GM12878 (cell line): ENCODE measurements around the gene MAP7. TPM values are rescaled to one million over a fixed set of nuclear protein-coding genes. Genes with fewer than 3 reads are reported as not detected.

ENCODE experiments used
- ATAC-seq: fragments of 200-7000 bp; cut with Tn5 transposase; 3 replicates; pipeline ENCODE4 v1.9.1; 2020; ENCODE audit warnings: mild to moderate bottlenecking, moderate library complexity
- BruUV-seq: library from RNA; stranded (reverse); fragments of 400-500 nt; replicated peaks from 2 replicates; lab custom pipeline; 2021; lab: Mats Ljungman, UMichigan
- CTCF ChIA-PET: fragments of 300-600 bp; sonication (Branson Sonifier 250); formaldehyde crosslinking; extraction: SDS; loops from one replicate; lab custom pipeline; 2021; ENCODE audit warnings: inconsistent platforms; lab: Yijun Ruan, JAX
- POLR2A ChIA-PET: fragments of 350-600 bp; formaldehyde crosslinking; extraction: SDS; loops from one replicate; lab custom pipeline; 2021; ENCODE audit warnings: inconsistent platforms; lab: Charles Lee
- RAD21 ChIA-PET: fragments of 300-600 bp; sonication (Branson Sonifier 250); formaldehyde crosslinking; loops from one replicate; lab custom pipeline; 2023; ENCODE audit warnings: antibody characterized with exemption; ENCODE audit not compliant: unreplicated experiment; lab: Charles Lee
- SMC1A ChIA-PET: fragments of 300-600 bp; sonication (Branson Sonifier 250); formaldehyde crosslinking; loops from one replicate; lab custom pipeline; 2023; ENCODE audit not compliant: unreplicated experiment, uncharacterized antibody; lab: Charles Lee
- DNase-seq: peaks from one replicate; pipeline ENCODE4 v3.0.0-alpha.2; 2011; ENCODE audit warnings: low read depth, low spot score
- FAIRE-seq: peaks from 3 replicates; lab custom pipeline; 2011; peaks lifted over from hg19 to GRCh38; lab: Jason Lieb, UNC
- H2AFZ ChIP-seq: 2 replicates; pipeline ENCODE4 v1.6.0; 2011; ENCODE audit warnings: low read depth, low read length, control low read depth; ENCODE audit not compliant: control insufficient read depth
- H3K27ac ChIP-seq: 2 replicates; pipeline ENCODE4 v1.5.1; 2011; ENCODE audit warnings: control low read depth; ENCODE audit not compliant: control insufficient read depth, insufficient read depth
- H3K27me3 ChIP-seq, 2 experiments: replicated peaks in 1 of 2; 2 replicates each; pipeline versions ENCODE4 v1.6.0 to v1.6.1; 2011; ENCODE audit warnings: low read length in 1 of 2; ENCODE audit not compliant: control insufficient read depth in 2 of 2, insufficient read depth in 2 of 2
- H3K36me3 ChIP-seq, 2 experiments: 2 replicates each; pipeline ENCODE4 v1.5.1; 2011; ENCODE audit warnings: low read length in 1 of 2; ENCODE audit not compliant: control insufficient read depth in 2 of 2, insufficient read depth in 2 of 2
- H3K4me1 ChIP-seq: 2 replicates; pipeline ENCODE4 v1.6.1; 2011; ENCODE audit warnings: mild to moderate bottlenecking, low read length, moderate library complexity, mixed read lengths; ENCODE audit not compliant: control insufficient read depth, insufficient read depth
- H3K4me2 ChIP-seq: 2 replicates; pipeline ENCODE4 v1.6.0; 2011; ENCODE audit warnings: control low read depth; ENCODE audit not compliant: control insufficient read depth, insufficient read depth
- H3K4me3 ChIP-seq: fragments of 200-600 bp; sonication (generic); 2 replicates; pipeline ENCODE4 v1.5.1; 2016
- H3K79me2 ChIP-seq: 2 replicates; pipeline ENCODE4 v1.6.0; 2011; ENCODE audit warnings: low read length; ENCODE audit not compliant: control insufficient read depth, insufficient read depth
- H3K9ac ChIP-seq: 2 replicates; pipeline ENCODE4 v1.8.0; 2011; ENCODE audit warnings: low read length, control low read depth, mixed read lengths; ENCODE audit not compliant: control insufficient read depth, insufficient read depth
- H3K9me3 ChIP-seq: replicated peaks from 3 replicates; pipeline ENCODE4 v1.5.1; 2011; ENCODE audit warnings: mild to moderate bottlenecking, low read length; ENCODE audit not compliant: control insufficient read depth, insufficient read depth
- H4K20me1 ChIP-seq: 2 replicates; pipeline ENCODE4 v1.6.0; 2011; ENCODE audit not compliant: control insufficient read depth, insufficient read depth
- ASH2L ChIP-seq: fragments of 300-600, 200-600 bp; sonication (generic); IDR thresholded peaks from 2 replicates; pipeline ENCODE4 v1.6.1; 2017; ENCODE audit warnings: low read depth, mild to moderate bottlenecking, borderline replicate concordance
- CEBPB ChIP-seq, 2 experiments: fragments of 150-350 bp in 1 of 2; IDR thresholded peaks; 2 replicates each; pipeline ENCODE4 v1.6.1; 2012 to 2014; ENCODE audit warnings: low read depth in 2 of 2, low read length in 2 of 2, borderline replicate concordance in 1 of 2, inconsistent platforms in 1 of 2
- EP300 ChIP-seq, 2 experiments: fragments of 150-350 bp in 1 of 2; IDR thresholded peaks; 2 replicates each; pipeline ENCODE4 v1.6.1; 2011 to 2012; ENCODE audit warnings: low read depth in 2 of 2, low read length in 2 of 2, borderline replicate concordance in 1 of 2, improper control_type of control experiment in 1 of 2, inconsistent platforms in 1 of 2; ENCODE audit not compliant: control insufficient read depth in 1 of 2
- FOXK2 ChIP-seq: fragments of 450-650 bp; IDR thresholded peaks from 2 replicates; pipeline ENCODE4 v1.6.1; 2017; ENCODE audit warnings: mild to moderate bottlenecking, moderate library complexity
- NFIC ChIP-seq: IDR thresholded peaks from 2 replicates; pipeline ENCODE4 v1.6.1; 2012; ENCODE audit warnings: low read depth, mild to moderate bottlenecking, inconsistent platforms, low read length, moderate library complexity
- NR2C1 ChIP-seq: fragments of 450-650 bp; IDR thresholded peaks from 2 replicates; pipeline ENCODE4 v1.6.1; 2017; ENCODE audit warnings: antibody characterized with exemption, mild to moderate bottlenecking, moderate library complexity
- RAD21 ChIP-seq: IDR thresholded peaks from 2 replicates; pipeline ENCODE4 v1.6.1; 2011; ENCODE audit warnings: mild to moderate bottlenecking, low read depth, low read length, moderate library complexity; ENCODE audit not compliant: insufficient read depth
- RFX5 ChIP-seq: IDR thresholded peaks from 2 replicates; pipeline ENCODE4 v1.6.1; 2011; ENCODE audit warnings: low read depth, low read length, improper control_type of control experiment
- SREBF1 ChIP-seq: IDR thresholded peaks from 2 replicates; pipeline ENCODE4 v1.6.1; 2012; ENCODE audit warnings: mild to moderate bottlenecking, low read length
- STAT3 ChIP-seq: IDR thresholded peaks from 2 replicates; pipeline ENCODE4 v1.6.1; 2011; ENCODE audit warnings: low read depth, low read length, improper control_type of control experiment
- TARDBP ChIP-seq: IDR thresholded peaks from 2 replicates; pipeline ENCODE4 v1.6.1; 2016; ENCODE audit warnings: borderline replicate concordance
- ZNF24 ChIP-seq: fragments of 450-650 bp; IDR thresholded peaks from 2 replicates; pipeline ENCODE4 v1.6.1; 2017; ENCODE audit warnings: antibody characterized with exemption, mild to moderate bottlenecking
- WGBS: methylation state at CpG from one replicate; pipeline ENCODE4 v1.1.6; 2016; ENCODE audit warnings: low lambda C conversion rate; ENCODE audit not compliant: insufficient replicate concordance, insufficient coverage; ENCODE audit errors: missing lambda C conversion rate; 5-methylcytosine and 5-hydroxymethylcytosine counted together
- in situ Hi-C: fragments of 300-500 bp; cut with MboI; formaldehyde crosslinking; loops from 9 replicates; pipeline ENCODE4 v1.14.3; 2018; ENCODE audit warnings: mixed read lengths
- intact Hi-C: fragments of 100-400 bp; cut with micrococcal nuclease; formaldehyde crosslinking; loops from one replicate; pipeline ENCODE4 v1.14.2; 2022; ENCODE audit not compliant: unreplicated experiment
- polyA plus RNA-seq, 11 experiments: library from polyadenylated mRNA; depleted of rRNA in 4 of 11; unstranded in 6 of 11; stranded (reverse) in 5 of 11; fragments of >200 nt; fragmentation: Nextera tagmentation in 4 of 11; fragmentation: Illumina TruSeq in 1 of 11; extraction: Ambion mirVana in 4 of 11; extraction: Trizol in 1 of 11; gene quantifications; 1 replicate in 1 of 11; 2 replicates in 10 of 11; pipeline versions ENCODE4 v1.2.1 to v1.2.3, GENCODE V29; 2011 to 2016; ENCODE audit warnings: inconsistent platforms in 2 of 11, missing spikeins in 2 of 11, low read depth in 1 of 11
- total RNA-seq, 4 experiments: library from RNA; depleted of rRNA in 3 of 4; stranded (reverse); fragments of >200 nt in 3 of 4; fragmentation: Illumina TruSeq in 1 of 4; extraction: Trizol in 1 of 4; gene quantifications; 2 replicates each; pipeline versions ENCODE4 v1.2.1 to v1.2.3, GENCODE V29; 2013 to 2021
- TF ChIP-seq, protein P1 (sequence below): IDR thresholded peaks from 2 replicates; pipeline ENCODE4 v1.6.1; 2011; ENCODE audit warnings: low read depth, mild to moderate bottlenecking, low read length, moderate library complexity, borderline replicate concordance; ENCODE audit errors: extremely low read depth
- TF ChIP-seq, protein P2 (sequence below): IDR thresholded peaks from 2 replicates; pipeline ENCODE4 v1.6.1; 2012; ENCODE audit warnings: low read depth, low read length, improper control_type of control experiment
- TF ChIP-seq, protein P3 (sequence below): IDR thresholded peaks from 2 replicates; pipeline ENCODE4 v1.6.1; 2011; ENCODE audit warnings: borderline replicate concordance, low read depth, mild to moderate bottlenecking, moderate library complexity, low read length; ENCODE audit not compliant: insufficient read depth, poor library complexity, severe bottlenecking
- TF ChIP-seq, protein P4 (sequence below): IDR thresholded peaks from 2 replicates; pipeline ENCODE4 v1.6.1; 2012; ENCODE audit warnings: low read depth, low read length, improper control_type of control experiment

The MAP7 gene
- total and polyA plus RNA-seq, 10 of the 15 experiments (the other 5 are each of a cell fraction or from before 2014, with no cell fraction given), result 0.04 to 0.17 (median 0.08) TPM; not detected in 2

DNA sequence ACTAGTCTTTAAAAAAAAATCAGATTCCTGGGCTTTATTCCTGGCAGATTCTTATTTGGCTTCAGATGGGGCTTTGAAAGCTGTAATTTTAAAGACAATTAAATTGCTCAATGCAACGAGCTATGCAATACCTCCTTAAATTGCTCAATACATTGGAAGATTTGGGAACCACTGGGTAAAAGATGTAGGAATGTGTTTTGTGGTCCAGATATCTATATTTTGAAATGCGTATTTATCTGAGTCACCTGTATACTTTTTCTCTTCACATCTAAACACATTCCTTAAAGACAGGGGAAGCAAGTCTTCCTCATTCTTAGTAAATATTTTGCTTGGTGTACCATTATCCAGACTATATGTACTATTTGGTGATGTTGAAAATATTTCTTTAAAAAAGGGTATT lies 29.6 kb upstream of the MAP7 start:
- no peak for ATAC-seq
- H3K4me1 ChIP-seq, result no peaks in the 10 kb centered on the region
- ChIA-PET CTCF (interaction anchor here (0.8 kb wide), 1 partner anchor 213 kb away, joined by 3 read pairs; the partner anchor contains the start of gene MAP3K5), RAD21 (no interaction called here), POLR2A (no interaction called here), SMC1A (interaction anchor here (1.3 kb wide), 1 partner anchor 13 kb away, joined by 3 read pairs; no protein-coding TSS in a partner anchor)
- TF ChIP-seq, protein P1, sequence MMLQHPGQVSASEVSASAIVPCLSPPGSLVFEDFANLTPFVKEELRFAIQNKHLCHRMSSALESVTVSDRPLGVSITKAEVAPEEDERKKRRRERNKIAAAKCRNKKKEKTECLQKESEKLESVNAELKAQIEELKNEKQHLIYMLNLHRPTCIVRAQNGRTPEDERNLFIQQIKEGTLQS, result no peak
- TF ChIP-seq SREBF1 (no peak), RAD21 (no peak), EP300 (IDR thresholded peaks at IDR 0.05; ENCODE audit: borderline replicate concordance in 1 of 2, control insufficient read depth in 1 of 2, low read depth in 2 of 2, low read length in 2 of 2) (no peak), FOXK2 (no peak), NFIC (no peak)
- H3K9ac ChIP-seq, result no peak overlapping the region
- intact Hi-C loops (loop anchor here (10.0 kb wide), 1 partner anchor 345 kb away; the partner anchor contains the start of gene SLC35D3), in situ Hi-C loops (no loop called here)
- H3K27me3 ChIP-seq, result no peaks in the 10 kb centered on the region
- no peaks in the 10 kb centered on the region for H3K79me2 ChIP-seq
- H3K4me3 ChIP-seq, result no peak overlapping the region
- H2AFZ ChIP-seq, result no peak overlapping the region
- no peaks in the 10 kb centered on the region for H4K20me1 ChIP-seq
- no peak overlapping the region for H3K27ac ChIP-seq
- no TSS peak for BruUV-seq
- H3K9me3 ChIP-seq, result no peaks in the 10 kb centered on the region
- peaks cover 4 to 55% of the 10 kb centered on the region in 2 experiments for H3K36me3 ChIP-seq
- no peak for FAIRE-seq
- 100% methylated on average over 2 of the region's 2 CpGs for WGBS
- no peak overlapping the region for H3K4me2 ChIP-seq
- DNase-seq, result no peak

DNA sequence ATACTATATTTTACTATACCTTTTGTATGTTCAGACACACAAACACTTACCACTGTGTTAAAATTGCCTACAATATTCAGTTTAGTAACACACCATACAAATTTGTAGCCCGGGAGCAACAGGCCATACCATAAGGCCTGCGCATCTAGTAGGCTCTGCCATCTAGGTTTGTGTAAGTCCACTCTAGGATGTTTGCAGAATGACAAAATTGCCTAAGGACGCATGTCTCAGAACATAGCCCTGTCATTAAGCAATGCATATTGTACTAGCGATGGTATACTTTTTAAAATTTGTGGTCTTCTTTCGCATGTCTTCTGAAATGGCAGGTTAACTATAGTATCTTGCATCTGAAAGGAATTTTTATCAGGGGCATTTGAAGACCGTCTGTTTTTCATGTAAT lies 26.6 kb upstream of the MAP7 start:
- no peak for FAIRE-seq
- intact Hi-C loops, result no loop called here
- H3K4me2 ChIP-seq, result no peak overlapping the region
- TF ChIP-seq, protein P2, sequence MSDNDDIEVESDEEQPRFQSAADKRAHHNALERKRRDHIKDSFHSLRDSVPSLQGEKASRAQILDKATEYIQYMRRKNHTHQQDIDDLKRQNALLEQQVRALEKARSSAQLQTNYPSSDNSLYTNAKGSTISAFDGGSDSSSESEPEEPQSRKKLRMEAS, result no peak
- no peak for TF ChIP-seq STAT3
- TF ChIP-seq, protein P3, sequence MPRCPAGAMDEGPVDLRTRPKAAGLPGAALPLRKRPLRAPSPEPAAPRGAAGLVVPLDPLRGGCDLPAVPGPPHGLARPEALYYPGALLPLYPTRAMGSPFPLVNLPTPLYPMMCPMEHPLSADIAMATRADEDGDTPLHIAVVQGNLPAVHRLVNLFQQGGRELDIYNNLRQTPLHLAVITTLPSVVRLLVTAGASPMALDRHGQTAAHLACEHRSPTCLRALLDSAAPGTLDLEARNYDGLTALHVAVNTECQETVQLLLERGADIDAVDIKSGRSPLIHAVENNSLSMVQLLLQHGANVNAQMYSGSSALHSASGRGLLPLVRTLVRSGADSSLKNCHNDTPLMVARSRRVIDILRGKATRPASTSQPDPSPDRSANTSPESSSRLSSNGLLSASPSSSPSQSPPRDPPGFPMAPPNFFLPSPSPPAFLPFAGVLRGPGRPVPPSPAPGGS, result no peak
- no peak for TF ChIP-seq ASH2L
- TF ChIP-seq ZNF24, result no peak
- no peak for TF ChIP-seq NR2C1
- TF ChIP-seq, protein P4, sequence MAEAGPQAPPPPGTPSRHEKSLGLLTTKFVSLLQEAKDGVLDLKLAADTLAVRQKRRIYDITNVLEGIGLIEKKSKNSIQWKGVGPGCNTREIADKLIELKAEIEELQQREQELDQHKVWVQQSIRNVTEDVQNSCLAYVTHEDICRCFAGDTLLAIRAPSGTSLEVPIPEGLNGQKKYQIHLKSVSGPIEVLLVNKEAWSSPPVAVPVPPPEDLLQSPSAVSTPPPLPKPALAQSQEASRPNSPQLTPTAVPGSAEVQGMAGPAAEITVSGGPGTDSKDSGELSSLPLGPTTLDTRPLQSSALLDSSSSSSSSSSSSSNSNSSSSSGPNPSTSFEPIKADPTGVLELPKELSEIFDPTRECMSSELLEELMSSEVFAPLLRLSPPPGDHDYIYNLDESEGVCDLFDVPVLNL, result no peak
- no peak for TF ChIP-seq TARDBP
- TF ChIP-seq RFX5, result no peak
- TF ChIP-seq CEBPB (IDR thresholded peaks at IDR 0.05; ENCODE audit: borderline replicate concordance in 1 of 2, low read depth in 2 of 2, low read length in 2 of 2), result no peak

More for the DNA sequence above, 26.6 kb upstream of the MAP7 start:
- BruUV-seq, result no TSS peak
- 97% methylated on average over 6 of the region's 6 CpGs for WGBS
- Histone ChIP-seq H2AFZ (no peak overlapping the region), H3K9me3 (peaks cover 1% of the 10 kb centered on the region; the same call in 2 of the 3 replicates), H3K36me3 (peaks cover 7 to 59% of the 10 kb centered on the region in 2 experiments), H3K27ac (no peak overlapping the region), H4K20me1 (no peaks in the 10 kb centered on the region), H3K4me1 (no peaks in the 10 kb centered on the region), H3K4me3 (no peak overlapping the region), H3K9ac (no peak overlapping the region), H3K79me2 (no peaks in the 10 kb centered on the region), H3K27me3 (no peaks in the 10 kb centered on the region)
- ChIA-PET RAD21 (no interaction called here), SMC1A (no interaction called here), POLR2A (no interaction called here), CTCF (no interaction called here)
- DNase-seq (no peak), ATAC-seq (no peak)
- in situ Hi-C loops, result no loop called here
